WTC11 (cell line): ENCODE measurements around the gene HAGHL.
"Not testable (repeated sequence)": the region's sequence is repeated elsewhere in the genome, so short reads cannot be mapped to it uniquely, and the experiment has no call there.

Source experiments
- TCF7 ChIP-seq: sonication (generic); formaldehyde crosslinking; IDR thresholded peaks from 2 replicates; pipeline ENCODE4 v1.8.0; 2022; ENCODE audit warnings: mild to moderate bottlenecking, low read depth, missing genetic modification reagents, moderate library complexity
- TF ChIP-seq, protein P1 (sequence below): sonication (generic); formaldehyde crosslinking; IDR thresholded peaks from 2 replicates; pipeline ENCODE4 v1.8.1; 2022; ENCODE audit warnings: mild to moderate bottlenecking, missing genetic modification reagents, moderate library complexity, borderline replicate concordance

GRCh38 chr16:776298-776697 is 49.4 kb downstream of the HAGHL start:
- TF ChIP-seq, protein P1, sequence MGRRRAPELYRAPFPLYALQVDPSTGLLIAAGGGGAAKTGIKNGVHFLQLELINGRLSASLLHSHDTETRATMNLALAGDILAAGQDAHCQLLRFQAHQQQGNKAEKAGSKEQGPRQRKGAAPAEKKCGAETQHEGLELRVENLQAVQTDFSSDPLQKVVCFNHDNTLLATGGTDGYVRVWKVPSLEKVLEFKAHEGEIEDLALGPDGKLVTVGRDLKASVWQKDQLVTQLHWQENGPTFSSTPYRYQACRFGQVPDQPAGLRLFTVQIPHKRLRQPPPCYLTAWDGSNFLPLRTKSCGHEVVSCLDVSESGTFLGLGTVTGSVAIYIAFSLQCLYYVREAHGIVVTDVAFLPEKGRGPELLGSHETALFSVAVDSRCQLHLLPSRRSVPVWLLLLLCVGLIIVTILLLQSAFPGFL (CRISPR knock-in tag) = not testable (repeated sequence)
- not testable (repeated sequence) for TF ChIP-seq TCF7 (CRISPR knock-in tag)
